SK-N-SH (cell line): Measurements from ENCODE around the gene POM121L12. TPM values are rescaled to one million over a fixed set of nuclear protein-coding genes. Genes with fewer than 3 reads are reported as not detected.

Experiments
- CTCF ChIA-PET: fragments of 300-600, 350-600 bp; formaldehyde crosslinking; extraction: SDS; loops from one replicate; lab custom pipeline; 2021; lab: Yijun Ruan, JAX
- POLR2A ChIA-PET: fragments of 350-600 bp; sonication (Branson Sonifier 250); formaldehyde crosslinking; extraction: SDS; loops from one replicate; lab custom pipeline; 2020; ENCODE audit warnings: antibody characterized with exemption, inconsistent platforms; lab: Yijun Ruan, JAX
- DNase-seq: peaks from one replicate; pipeline ENCODE4 v3.0.0; 2012
- H2AFZ ChIP-seq: fragments of 200-600 bp; sonication (generic); 2 replicates; pipeline ENCODE4 v1.8.1; 2016; ENCODE audit warnings: antibody characterized with exemption, mild to moderate bottlenecking, low read depth
- H3F3A ChIP-seq: fragments of 200-600 bp; sonication (generic); replicated peaks from 2 replicates; pipeline ENCODE3; 2016; ENCODE audit warnings: antibody characterized with exemption, mild to moderate bottlenecking; ENCODE audit not compliant: insufficient read depth
- H3K27ac ChIP-seq, 2 experiments: fragments of 200-500 bp in 1 of 2; fragments of 200-600 bp in 1 of 2; sonication (Bioruptor generic) in 1 of 2; sonication (generic), shearing (Covaris generic) in 1 of 2; 2 replicates each; pipeline versions ENCODE4 v1.5.1 to v1.6.1; 2014 to 2016; ENCODE audit warnings: low read depth in 2 of 2, inconsistent platforms in 1 of 2, low read length in 1 of 2, mild to moderate bottlenecking in 1 of 2, mixed read lengths in 1 of 2
- H3K27me3 ChIP-seq: fragments of 200-600 bp; sonication (generic), shearing (Covaris generic); 2 replicates; pipeline ENCODE4 v1.6.1; 2016; ENCODE audit warnings: mixed run types; ENCODE audit not compliant: insufficient read depth
- H3K36me3 ChIP-seq, 2 experiments: fragments of 200-500 bp in 1 of 2; fragments of 200-600 bp in 1 of 2; sonication (Bioruptor generic) in 1 of 2; sonication (generic) in 1 of 2; replicated peaks in 1 of 2; 2 replicates each; pipeline versions ENCODE3 to v1.5.1; 2014 to 2016; ENCODE audit warnings: low read length in 1 of 2, mild to moderate bottlenecking in 1 of 2; ENCODE audit not compliant: insufficient read depth in 2 of 2, control insufficient read depth in 1 of 2
- H3K4me1 ChIP-seq, 2 experiments: fragments of 200-500 bp in 1 of 2; fragments of 200-600 bp in 1 of 2; sonication (Bioruptor generic) in 1 of 2; sonication (generic), shearing (Covaris generic) in 1 of 2; 2 replicates each; pipeline versions ENCODE4 v1.5.1 to v1.6.1; 2014 to 2016; ENCODE audit warnings: low read depth in 1 of 2, low read length in 1 of 2, mixed run types in 1 of 2; ENCODE audit not compliant: insufficient read depth in 2 of 2, control insufficient read depth in 1 of 2
- H3K4me2 ChIP-seq: fragments of 200-600 bp; sonication (generic), shearing (Covaris generic); 2 replicates; pipeline ENCODE4 v1.6.1; 2017; ENCODE audit warnings: mixed run types
- H3K4me3 ChIP-seq, 2 experiments: fragments of 200-500 bp in 1 of 2; fragments of 200-600 bp in 1 of 2; sonication (Bioruptor generic) in 1 of 2; sonication (generic), shearing (Covaris generic) in 1 of 2; 2 replicates each; pipeline versions ENCODE4 v1.5.1 to v1.8.1; 2014 to 2016; ENCODE audit warnings: low read depth in 2 of 2, inconsistent platforms in 1 of 2, low read length in 1 of 2, mild to moderate bottlenecking in 1 of 2, mixed read lengths in 1 of 2, moderate library complexity in 1 of 2
- H3K79me2 ChIP-seq: fragments of 200-600 bp; sonication (generic); 2 replicates; pipeline ENCODE4 v1.8.1; 2017; ENCODE audit warnings: mild to moderate bottlenecking; ENCODE audit not compliant: insufficient read depth
- H3K9ac ChIP-seq: fragments of 200-600 bp; sonication (generic); 2 replicates; pipeline ENCODE4 v1.6.1; 2017; ENCODE audit warnings: mixed run types
- H3K9me2 ChIP-seq: fragments of 200-600 bp; sonication (generic); 2 replicates; pipeline ENCODE4 v1.6.1; 2017; ENCODE audit warnings: mixed run types
- H3K9me3 ChIP-seq: fragments of 200-600 bp; sonication (generic); 2 replicates; pipeline ENCODE4 v1.6.1; 2017; ENCODE audit warnings: mixed run types, mild to moderate bottlenecking, moderate library complexity
- H4K20me1 ChIP-seq: fragments of 200-600 bp; sonication (generic); 2 replicates; pipeline ENCODE4 v1.6.1; 2017; ENCODE audit warnings: mild to moderate bottlenecking, mixed run types; ENCODE audit not compliant: insufficient read depth
- CHD2 ChIP-seq: fragments of 150-350 bp; IDR thresholded peaks from 2 replicates; pipeline ENCODE4 v1.6.1; 2018; ENCODE audit warnings: low read length; ENCODE audit not compliant: partially characterized antibody
- EZH2phosphoT487 ChIP-seq: fragments of 200-600 bp; sonication (generic); IDR thresholded peaks from 2 replicates; pipeline ENCODE4 v1.6.1; 2017; ENCODE audit warnings: low read depth, mixed run types, mild to moderate bottlenecking, antibody characterized with exemption, moderate library complexity, borderline replicate concordance
- FOXM1 ChIP-seq: IDR thresholded peaks from 2 replicates; pipeline ENCODE4 v1.4.0; 2012; ENCODE audit warnings: low read depth, mild to moderate bottlenecking
- NFIC ChIP-seq: IDR thresholded peaks from 2 replicates; pipeline ENCODE4 v1.4.0; 2012; ENCODE audit warnings: borderline replicate concordance
- POLR2AphosphoS5 ChIP-seq: IDR thresholded peaks from 2 replicates; pipeline ENCODE4 v1.6.1; 2012; ENCODE audit warnings: low read depth, low read length
- SIN3A ChIP-seq: IDR thresholded peaks from 2 replicates; pipeline ENCODE4 v1.6.1; 2012; ENCODE audit warnings: low read depth, mild to moderate bottlenecking, low read length, moderate library complexity, borderline replicate concordance
- WGBS: methylation state at CpG from one replicate; pipeline ENCODE4 v1.1.6; 2017; ENCODE audit warnings: low lambda C conversion rate; 5-methylcytosine and 5-hydroxymethylcytosine counted together
- polyA plus RNA-seq, 3 experiments: library from polyadenylated mRNA; depleted of rRNA; stranded (reverse); fragments of >200 nt; gene quantifications; 2 replicates each; pipeline ENCODE4 v1.2.3, GENCODE V29; 2012
- TF ChIP-seq, protein P1 (sequence below): IDR thresholded peaks from 2 replicates; pipeline ENCODE4 v1.4.0; 2012; ENCODE audit warnings: low read depth
- TF ChIP-seq, protein P2 (sequence below): IDR thresholded peaks from 2 replicates; pipeline ENCODE4 v1.4.0; 2012; ENCODE audit warnings: low read depth, borderline replicate concordance
- TF ChIP-seq, protein P3 (sequence below): IDR thresholded peaks from 2 replicates; pipeline ENCODE4; 2012
- TF ChIP-seq, protein P4 (sequence below): fragments of 200-600 bp; sonication (generic); IDR thresholded peaks from 2 replicates; pipeline ENCODE4 v1.6.1; 2017; ENCODE audit warnings: antibody characterized with exemption, mild to moderate bottlenecking, moderate library complexity

Gene POM121L12
- polyA plus RNA-seq, 1 of the 3 experiments (the other 2 are of a cell fraction), result not detected

DNA sequence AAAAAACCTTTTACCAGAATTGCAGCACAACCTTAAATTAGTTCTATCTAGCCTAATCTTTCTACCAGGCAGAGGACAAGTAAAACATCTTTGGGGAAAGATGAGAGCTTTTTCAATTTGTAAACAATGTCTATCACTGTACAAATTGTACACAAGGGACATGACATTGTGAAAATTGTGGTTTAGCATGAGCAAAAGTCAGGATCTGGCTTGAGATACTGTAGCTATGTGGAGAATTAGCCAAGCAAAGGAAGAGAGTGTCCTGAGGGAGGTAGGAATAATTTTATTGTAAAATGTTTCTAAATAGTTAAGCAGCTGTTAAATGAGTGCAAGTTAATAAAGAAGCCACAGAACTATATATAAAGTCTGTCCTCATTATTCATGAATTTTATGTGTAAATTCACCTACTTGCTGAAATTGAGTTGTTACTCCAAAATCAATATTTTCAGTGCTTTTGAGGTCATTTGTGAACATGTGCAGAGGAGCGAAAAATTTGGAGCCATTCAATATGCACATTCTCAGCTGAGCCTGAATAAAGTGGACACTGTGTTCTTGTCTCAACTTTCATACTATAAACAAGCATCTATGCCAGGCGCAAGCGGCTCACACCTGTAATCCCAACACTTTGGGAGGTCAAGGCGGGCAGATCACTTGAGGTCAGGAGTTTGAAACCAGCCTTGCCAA is 42.8 kb upstream of the POM121L12 start:
- Histone ChIP-seq H3K79me2 (no peaks in the 10 kb centered on the region), H4K20me1 (no peaks in the 10 kb centered on the region), H3K36me3 (no peaks in the 10 kb centered on the region), H3K9me3 (peaks cover 3% of the 10 kb centered on the region; the same call in 1 of the 2 replicates), H3F3A (no peaks in the 10 kb centered on the region), H3K27ac (no peak overlapping the region), H3K9ac (no peak overlapping the region), H3K4me1 (no peaks in the 10 kb centered on the region), H3K9me2 (no peaks in the 10 kb centered on the region), H2AFZ (no peak overlapping the region), H3K4me3 (no peak overlapping the region), H3K4me2 (no peak overlapping the region), H3K27me3 (no peaks in the 10 kb centered on the region)
- no peak for DNase-seq
- no peak for TF ChIP-seq POLR2AphosphoS5
- ChIA-PET CTCF (no interaction called here), POLR2A (no interaction called here)
- 56% methylated on average over 4 of the region's 4 CpGs for WGBS

DNA sequence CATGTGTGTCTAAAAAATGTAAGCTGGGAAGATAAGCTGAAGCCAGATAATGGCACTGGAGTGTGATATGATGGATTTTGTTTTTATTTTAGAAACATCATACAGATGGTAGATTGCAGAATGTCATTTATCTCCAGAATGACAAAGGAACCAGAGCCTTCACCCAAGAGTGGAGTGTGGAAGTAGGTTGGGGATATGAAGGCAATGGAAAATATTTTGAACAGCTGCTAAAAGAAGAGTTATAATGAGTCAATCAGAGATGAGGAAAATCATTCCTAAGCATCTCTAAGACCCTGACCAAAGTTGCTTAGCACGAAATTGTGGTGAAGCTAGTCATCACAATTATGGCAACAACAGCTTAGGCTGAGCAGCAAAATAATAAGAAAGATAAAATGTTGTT is 39.8 kb upstream of the POM121L12 start:
- no peak overlapping the region for H3K4me3 ChIP-seq
- H3K4me2 ChIP-seq, result no peak overlapping the region
- no peaks in the 10 kb centered on the region for H3K79me2 ChIP-seq
- no peaks in the 10 kb centered on the region for H3K36me3 ChIP-seq
- no peaks in the 10 kb centered on the region for H3K4me1 ChIP-seq
- no peaks in the 10 kb centered on the region for H4K20me1 ChIP-seq
- WGBS, result 7% methylated on average over 1 of the region's 1 CpG
- H3K27ac ChIP-seq, result no peak overlapping the region
- H2AFZ ChIP-seq, result no peak overlapping the region
- POLR2A ChIA-PET, result no interaction called here
- no peak for DNase-seq
- no peaks in the 10 kb centered on the region for H3F3A ChIP-seq
- no peaks in the 10 kb centered on the region; the same call in 1 of the 2 replicates for H3K9me3 ChIP-seq
- peaks cover 4% of the 10 kb centered on the region; the same call in 1 of the 2 replicates for H3K9me2 ChIP-seq
- CTCF ChIA-PET, result interaction anchor here (1.0 kb wide), 1 partner anchor 9 kb away, joined by 3 read pairs; no protein-coding TSS in a partner anchor
- TF ChIP-seq EZH2phosphoT487, result no peak
- no peak for TF ChIP-seq CHD2
- TF ChIP-seq, protein P1, sequence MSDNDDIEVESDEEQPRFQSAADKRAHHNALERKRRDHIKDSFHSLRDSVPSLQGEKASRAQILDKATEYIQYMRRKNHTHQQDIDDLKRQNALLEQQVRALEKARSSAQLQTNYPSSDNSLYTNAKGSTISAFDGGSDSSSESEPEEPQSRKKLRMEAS, result no peak
- TF ChIP-seq, protein P2, sequence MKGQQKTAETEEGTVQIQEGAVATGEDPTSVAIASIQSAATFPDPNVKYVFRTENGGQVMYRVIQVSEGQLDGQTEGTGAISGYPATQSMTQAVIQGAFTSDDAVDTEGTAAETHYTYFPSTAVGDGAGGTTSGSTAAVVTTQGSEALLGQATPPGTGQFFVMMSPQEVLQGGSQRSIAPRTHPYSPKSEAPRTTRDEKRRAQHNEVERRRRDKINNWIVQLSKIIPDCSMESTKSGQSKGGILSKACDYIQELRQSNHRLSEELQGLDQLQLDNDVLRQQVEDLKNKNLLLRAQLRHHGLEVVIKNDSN, result no peak
- TF ChIP-seq, protein P3, sequence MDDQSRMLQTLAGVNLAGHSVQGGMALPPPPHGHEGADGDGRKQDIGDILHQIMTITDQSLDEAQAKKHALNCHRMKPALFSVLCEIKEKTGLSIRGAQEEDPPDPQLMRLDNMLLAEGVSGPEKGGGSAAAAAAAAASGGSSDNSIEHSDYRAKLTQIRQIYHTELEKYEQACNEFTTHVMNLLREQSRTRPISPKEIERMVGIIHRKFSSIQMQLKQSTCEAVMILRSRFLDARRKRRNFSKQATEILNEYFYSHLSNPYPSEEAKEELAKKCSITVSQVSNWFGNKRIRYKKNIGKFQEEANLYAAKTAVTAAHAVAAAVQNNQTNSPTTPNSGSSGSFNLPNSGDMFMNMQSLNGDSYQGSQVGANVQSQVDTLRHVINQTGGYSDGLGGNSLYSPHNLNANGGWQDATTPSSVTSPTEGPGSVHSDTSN, result no peak
- no peak for TF ChIP-seq FOXM1
- TF ChIP-seq NFIC, result no peak
- TF ChIP-seq, protein P4, sequence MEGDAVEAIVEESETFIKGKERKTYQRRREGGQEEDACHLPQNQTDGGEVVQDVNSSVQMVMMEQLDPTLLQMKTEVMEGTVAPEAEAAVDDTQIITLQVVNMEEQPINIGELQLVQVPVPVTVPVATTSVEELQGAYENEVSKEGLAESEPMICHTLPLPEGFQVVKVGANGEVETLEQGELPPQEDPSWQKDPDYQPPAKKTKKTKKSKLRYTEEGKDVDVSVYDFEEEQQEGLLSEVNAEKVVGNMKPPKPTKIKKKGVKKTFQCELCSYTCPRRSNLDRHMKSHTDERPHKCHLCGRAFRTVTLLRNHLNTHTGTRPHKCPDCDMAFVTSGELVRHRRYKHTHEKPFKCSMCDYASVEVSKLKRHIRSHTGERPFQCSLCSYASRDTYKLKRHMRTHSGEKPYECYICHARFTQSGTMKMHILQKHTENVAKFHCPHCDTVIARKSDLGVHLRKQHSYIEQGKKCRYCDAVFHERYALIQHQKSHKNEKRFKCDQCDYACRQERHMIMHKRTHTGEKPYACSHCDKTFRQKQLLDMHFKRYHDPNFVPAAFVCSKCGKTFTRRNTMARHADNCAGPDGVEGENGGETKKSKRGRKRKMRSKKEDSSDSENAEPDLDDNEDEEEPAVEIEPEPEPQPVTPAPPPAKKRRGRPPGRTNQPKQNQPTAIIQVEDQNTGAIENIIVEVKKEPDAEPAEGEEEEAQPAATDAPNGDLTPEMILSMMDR, result no peak
- no peak for TF ChIP-seq SIN3A
- no peak for TF ChIP-seq POLR2AphosphoS5
- H3K9ac ChIP-seq, result no peak overlapping the region
- H3K27me3 ChIP-seq, result no peaks in the 10 kb centered on the region
